Fibroblast of upper back skin (primary cell): ENCODE measurements around the gene GIT1.

Experiments
- DNase-seq: peaks from one replicate; pipeline ENCODE4 v3.0.0-alpha.2; 2013

The GIT1 gene

GRCh38 chr17:29589524-29590410, at the start of gene GIT1:
GIT1 (minus strand) TSS chr17:29589648; CDS start chr17:29589378, 270 bp downstream.
- peak; percentile 82 for DNase-seq

GRCh38 chr17:29633886-29634285, 44.4 kb upstream of the GIT1 start:
- no peak for DNase-seq

GRCh38 chr17:29630630-29631193, 41.3 kb upstream of the GIT1 start:
- DNase-seq = no peak

GRCh38 chr17:29629839-29630238, 40.4 kb upstream of the GIT1 start:
- no peak for DNase-seq

- no peak for DNase-seq
These were observed 39.2 kb upstream of the GIT1 start for GRCh38 chr17:29628644-29629043.

- DNase-seq = no peak
These were observed 38.5 kb upstream of the GIT1 start for GRCh38 chr17:29627951-29628350.

GRCh38 chr17:29625037-29625750, 35.7 kb upstream of the GIT1 start:
- DNase-seq = no peak

- no peak for DNase-seq
These were observed 35.1 kb upstream of the GIT1 start for GRCh38 chr17:29624586-29624985.

GRCh38 chr17:29623283-29623647, 33.8 kb upstream of the GIT1 start:
- no peak for DNase-seq

- DNase-seq = peak; percentile 46
These were observed 33.2 kb upstream of the GIT1 start, which contains the start of gene CORO6 for GRCh38 chr17:29622337-29623282. CORO6 (minus strand) TSS chr17:29622912; CDS start chr17:29621421, 1,491 bp downstream.

- no peak for DNase-seq
These were observed 32.3 kb upstream of the GIT1 start for GRCh38 chr17:29621751-29622194.

GRCh38 chr17:29620779-29621500, 31.5 kb upstream of the GIT1 start:
- DNase-seq = no peak

- DNase-seq = peak; percentile 48
These were observed 30.8 kb upstream of the GIT1 start for GRCh38 chr17:29620271-29620670.

- no peak for DNase-seq
These were observed 29.8 kb upstream of the GIT1 start for GRCh38 chr17:29619251-29619650.

GRCh38 chr17:29618272-29619065, 29.0 kb upstream of the GIT1 start:
- DNase-seq = no peak

GRCh38 chr17:29617481-29618271, 28.2 kb upstream of the GIT1 start:
- DNase-seq = peak; percentile 62

GRCh38 chr17:29617125-29617480, 27.7 kb upstream of the GIT1 start:
- peak; percentile 74 for DNase-seq

- no peak for DNase-seq
These were observed 27.0 kb upstream of the GIT1 start for GRCh38 chr17:29616300-29617048.
